ENCODE results near the gene F13A1. TPM values are rescaled to one million over a fixed set of nuclear protein-coding genes. Genes with fewer than 3 reads are reported as not detected.

The F13A1 gene
- total RNA-seq, 2 donors from 2014 or later: 3.5 to 24.5 TPM

- Histone ChIP-seq H3K4me3 (no peak overlapping the region), H3K36me3 (no peaks in the 10 kb centered on the region), H3K27ac (no peak overlapping the region), H3K9me3 (no peaks in the 10 kb centered on the region), H3K27me3 (replicated peaks; ENCODE audit: insufficient read depth) (no peaks in the 10 kb centered on the region), H3K4me1 (replicated peaks) (no peaks in the 10 kb centered on the region)
- intact Hi-C loops (cut with DNase I): no loop called here
- WGBS: 88% methylated on average over 4 of the region's 4 CpGs
- TF ChIP-seq POLR2AphosphoS5 (IDR thresholded peaks at IDR 0.05) (no peak), POLR2A (IDR thresholded peaks at IDR 0.05) (no peak), CTCF (IDR thresholded peaks at IDR 0.05) (no peak)
- DNase-seq (ENCODE audit: low spot score): no peak
Measured at GRCh38 chr6:6277413-6277812, 43.0 kb downstream of the F13A1 start.

- H3K4me3 ChIP-seq: no peak overlapping the region
- 68% methylated on average over 7 of the region's 7 CpGs for WGBS
- intact Hi-C loops (cut with DNase I): no loop called here
- DNase-seq (ENCODE audit: low spot score): no peak
- H3K9me3 ChIP-seq: no peaks in the 10 kb centered on the region
- peaks cover 5% of the 10 kb centered on the region for H3K27me3 ChIP-seq (replicated peaks; ENCODE audit: insufficient read depth)
- TF ChIP-seq POLR2A (IDR thresholded peaks at IDR 0.05): no peak
- TF ChIP-seq POLR2AphosphoS5 (IDR thresholded peaks at IDR 0.05): no peak
- no peak for TF ChIP-seq CTCF (IDR thresholded peaks at IDR 0.05)
- no peaks in the 10 kb centered on the region for H3K4me1 ChIP-seq (replicated peaks)
- no peaks in the 10 kb centered on the region for H3K36me3 ChIP-seq
- H3K27ac ChIP-seq: no peak overlapping the region
Measured at GRCh38 chr6:6270948-6271535, 49.4 kb downstream of the F13A1 start.

GRCh38 chr6:6260196-6260722 lies 60.2 kb downstream of the F13A1 start:
- Histone ChIP-seq H3K27ac (no peak overlapping the region), H3K36me3 (no peaks in the 10 kb centered on the region), H3K9me3 (no peaks in the 10 kb centered on the region), H3K4me1 (replicated peaks) (no peaks in the 10 kb centered on the region), H3K27me3 (replicated peaks; ENCODE audit: insufficient read depth) (no peaks in the 10 kb centered on the region), H3K4me3 (no peak overlapping the region)
- intact Hi-C loops (cut with DNase I): no loop called here
- WGBS: 84% methylated on average over 6 of the region's 6 CpGs
- no peak for DNase-seq (ENCODE audit: low spot score)
- TF ChIP-seq POLR2A (IDR thresholded peaks at IDR 0.05) (no peak), POLR2AphosphoS5 (IDR thresholded peaks at IDR 0.05) (no peak), CTCF (IDR thresholded peaks at IDR 0.05) (no peak)

- no peak for TF ChIP-seq POLR2AphosphoS5 (IDR thresholded peaks at IDR 0.05)
- no peak for TF ChIP-seq CTCF (IDR thresholded peaks at IDR 0.05)
- TF ChIP-seq POLR2A (IDR thresholded peaks at IDR 0.05): no peak
- no peaks in the 10 kb centered on the region for H3K36me3 ChIP-seq
- no peaks in the 10 kb centered on the region for H3K9me3 ChIP-seq
- DNase-seq (ENCODE audit: low spot score): no peak
- WGBS: 69% methylated on average over 2 of the region's 2 CpGs
- intact Hi-C loops (cut with DNase I): no loop called here
- H3K4me1 ChIP-seq (replicated peaks): no peaks in the 10 kb centered on the region
- no peak overlapping the region for H3K4me3 ChIP-seq
- no peak overlapping the region for H3K27ac ChIP-seq
- no peaks in the 10 kb centered on the region for H3K27me3 ChIP-seq (replicated peaks; ENCODE audit: insufficient read depth)
Measured at GRCh38 chr6:6256886-6257285, 63.6 kb downstream of the F13A1 start.

- DNase-seq (ENCODE audit: low spot score): no peak
- WGBS: 40% methylated on average over 4 of the region's 4 CpGs
- TF ChIP-seq POLR2AphosphoS5 (IDR thresholded peaks at IDR 0.05) (no peak), POLR2A (IDR thresholded peaks at IDR 0.05) (no peak), CTCF (IDR thresholded peaks at IDR 0.05) (no peak)
- H3K27me3 ChIP-seq (replicated peaks; ENCODE audit: insufficient read depth): no peaks in the 10 kb centered on the region
- no peak overlapping the region for H3K27ac ChIP-seq
- intact Hi-C loops (cut with DNase I): no loop called here
- no peaks in the 10 kb centered on the region for H3K36me3 ChIP-seq
- no peaks in the 10 kb centered on the region for H3K4me1 ChIP-seq (replicated peaks)
- H3K9me3 ChIP-seq: no peaks in the 10 kb centered on the region
- H3K4me3 ChIP-seq: no peak overlapping the region
Measured at GRCh38 chr6:6256259-6256658, 64.2 kb downstream of the F13A1 start.
